H9 (cell line): Measurements from ENCODE around the gene GLB1L2. TPM values are rescaled to one million over a fixed set of nuclear protein-coding genes. Genes with fewer than 3 reads are reported as not detected.

Experiments
- DNase-seq: peaks from one replicate; pipeline ENCODE4 v3.0.0-alpha.2; 2017
- H2AFZ ChIP-seq: one replicate; pipeline ENCODE4 v1.6.1; 2013; ENCODE audit warnings: mild to moderate bottlenecking, low read length, control low read depth, moderate library complexity
- H2AK5ac ChIP-seq: 2 replicates; pipeline ENCODE4 v1.6.1; 2013; ENCODE audit warnings: low read length, control low read depth, mixed read lengths; ENCODE audit not compliant: insufficient read length
- H2BK120ac ChIP-seq: one replicate; pipeline ENCODE4 v1.6.1; 2013; ENCODE audit warnings: low read depth, mild to moderate bottlenecking, low read length, control low read depth, inconsistent platforms; ENCODE audit not compliant: poor library complexity, severe bottlenecking
- H2BK12ac ChIP-seq: 2 replicates; pipeline ENCODE4 v1.6.1; 2013; ENCODE audit warnings: low read length, control low read depth, mixed read lengths, low read depth; ENCODE audit not compliant: insufficient read length
- H2BK15ac ChIP-seq: 2 replicates; pipeline ENCODE4 v1.6.1; 2013; ENCODE audit warnings: low read depth, low read length, control low read depth
- H2BK20ac ChIP-seq: one replicate; pipeline ENCODE4 v1.6.1; 2013; ENCODE audit warnings: low read depth, mild to moderate bottlenecking, low read length, control low read depth, inconsistent platforms; ENCODE audit not compliant: poor library complexity, severe bottlenecking
- H2BK5ac ChIP-seq: 2 replicates; pipeline ENCODE4 v1.6.1; 2013; ENCODE audit warnings: low read length, control low read depth, mixed read lengths; ENCODE audit not compliant: insufficient read length
- H3K14ac ChIP-seq: 2 replicates; pipeline ENCODE4 v1.6.1; 2013; ENCODE audit warnings: low read length, control low read depth; ENCODE audit not compliant: insufficient read depth
- H3K18ac ChIP-seq: 2 replicates; pipeline ENCODE4 v1.6.1; 2013; ENCODE audit warnings: low read depth, mild to moderate bottlenecking, mixed read lengths, low read length, control low read depth; ENCODE audit not compliant: insufficient read length
- H3K23ac ChIP-seq: 2 replicates; pipeline ENCODE4 v1.6.1; 2013; ENCODE audit warnings: low read length, control low read depth, mixed read lengths, low read depth; ENCODE audit not compliant: insufficient read length
- H3K23me2 ChIP-seq: 2 replicates; pipeline ENCODE4 v1.6.1; 2013; ENCODE audit warnings: low read depth, mild to moderate bottlenecking, mixed read lengths, low read length, control low read depth; ENCODE audit not compliant: insufficient read length, poor library complexity, severe bottlenecking
- H3K27ac ChIP-seq: 2 replicates; pipeline ENCODE4 v1.5.1; 2013; ENCODE audit warnings: low read length, control low read depth, mixed read lengths, low read depth; ENCODE audit not compliant: insufficient read length
- H3K27me3 ChIP-seq: 2 replicates; pipeline ENCODE4 v1.6.1; 2013; ENCODE audit warnings: low read length, control low read depth, inconsistent platforms; ENCODE audit not compliant: insufficient read depth
- H3K4ac ChIP-seq: 2 replicates; pipeline ENCODE4 v1.6.1; 2013; ENCODE audit warnings: low read depth, mild to moderate bottlenecking, control low read depth, inconsistent platforms, low read length, moderate library complexity
- H3K4me1 ChIP-seq: 2 replicates; pipeline ENCODE4 v1.6.1; 2013; ENCODE audit warnings: low read length, control low read depth, inconsistent platforms; ENCODE audit not compliant: insufficient read depth
- H3K4me2 ChIP-seq: 2 replicates; pipeline ENCODE4 v1.6.1; 2013; ENCODE audit warnings: low read length, control low read depth, mixed read lengths; ENCODE audit not compliant: insufficient read length, insufficient read depth
- H3K56ac ChIP-seq: 2 replicates; pipeline ENCODE4 v1.6.1; 2013; ENCODE audit warnings: low read depth, mild to moderate bottlenecking, mixed read lengths, low read length, control low read depth; ENCODE audit not compliant: insufficient read length
- H3K79me1 ChIP-seq: 2 replicates; pipeline ENCODE4 v1.6.1; 2013; ENCODE audit warnings: low read depth, mild to moderate bottlenecking, moderate library complexity, low read length, control low read depth, inconsistent platforms; ENCODE audit not compliant: insufficient read depth, poor library complexity, severe bottlenecking
- H3K79me2 ChIP-seq: 2 replicates; pipeline ENCODE4 v1.6.1; 2013; ENCODE audit warnings: low read length, control low read depth, inconsistent platforms; ENCODE audit not compliant: insufficient read depth
- H3K9ac ChIP-seq: 2 replicates; pipeline ENCODE4 v1.6.1; 2013; ENCODE audit warnings: low read length, control low read depth, mixed read lengths; ENCODE audit not compliant: insufficient read length; ENCODE audit errors: extremely low read depth
- H3K9me3 ChIP-seq: one replicate; pipeline ENCODE4 v1.6.1; 2013; ENCODE audit warnings: low read depth, low read length, inconsistent platforms; ENCODE audit not compliant: control insufficient read depth
- H3T11ph ChIP-seq: one replicate; pipeline ENCODE4 v1.6.1; 2013; ENCODE audit warnings: mild to moderate bottlenecking, low read length, control low read depth, inconsistent platforms
- H4K20me1 ChIP-seq: one replicate; pipeline ENCODE4 v1.6.1; 2013; ENCODE audit not compliant: control insufficient read depth, insufficient read length, insufficient read depth
- H4K5ac ChIP-seq: 2 replicates; pipeline ENCODE4 v1.6.1; 2013; ENCODE audit warnings: low read depth, mild to moderate bottlenecking, mixed read lengths, low read length, control low read depth; ENCODE audit not compliant: insufficient read length
- H4K8ac ChIP-seq: replicated peaks from 2 replicates; pipeline ENCODE4 v1.6.1; 2013; ENCODE audit warnings: low read length, control low read depth, mixed read lengths, low read depth; ENCODE audit not compliant: insufficient read length
- H4K91ac ChIP-seq: 2 replicates; pipeline ENCODE4 v1.6.1; 2013; ENCODE audit warnings: low read depth, mild to moderate bottlenecking, moderate library complexity, mixed read lengths, low read length, control low read depth; ENCODE audit not compliant: insufficient read length
- H3K27ac Mint-ChIP-seq, 3 experiments: 2 replicates in 2 of 3; 3 replicates in 1 of 3; pipeline ENCODE4 v1.8.0; 2020 to 2021; ENCODE audit warnings: mixed read lengths in 3 of 3, mild to moderate bottlenecking in 1 of 3, moderate library complexity in 1 of 3
- H3K27me3 Mint-ChIP-seq: 2 replicates; pipeline ENCODE4 v1.8.0; 2021; ENCODE audit warnings: low read depth, mild to moderate bottlenecking, moderate library complexity, mixed read lengths
- H3K36me3 Mint-ChIP-seq, 3 experiments: 2 replicates in 2 of 3; 3 replicates in 1 of 3; pipeline ENCODE4 v1.8.0; 2020 to 2021; ENCODE audit warnings: low read depth in 3 of 3, mixed read lengths in 3 of 3; ENCODE audit not compliant: insufficient read depth in 1 of 3
- H3K4me1 Mint-ChIP-seq, 2 experiments: 2 replicates each; pipeline ENCODE4 v1.8.0; 2020; ENCODE audit warnings: mixed read lengths in 2 of 2
- H3K4me3 Mint-ChIP-seq, 2 experiments: 2 replicates in 1 of 2; 3 replicates in 1 of 2; pipeline ENCODE4 v1.8.0; 2020 to 2021; ENCODE audit warnings: mild to moderate bottlenecking in 2 of 2, mixed read lengths in 2 of 2, moderate library complexity in 1 of 2
- H3K9me3 Mint-ChIP-seq, 2 experiments: 2 replicates in 1 of 2; 3 replicates in 1 of 2; pipeline ENCODE4 v1.8.0; 2020; ENCODE audit warnings: mild to moderate bottlenecking in 2 of 2, mixed read lengths in 2 of 2, moderate library complexity in 1 of 2
- CTCF ChIP-seq: fragments of 200-600 bp; sonication (generic); conservative IDR thresholded peaks from 3 replicates; pipeline ENCODE4 v1.8.0; 2021; ENCODE audit warnings: antibody characterized with exemption, mild to moderate bottlenecking
- whole genome bisulfite sequencing: extraction: QIAGEN DNeasy Blood & Tissue Kit; methylation state at CpG from one replicate; pipeline ENCODE4 v1.1.7; 2013; ENCODE audit warnings: missing lambda C conversion rate, low lambda C conversion rate, mixed read lengths; ENCODE audit not compliant: insufficient read length; ENCODE audit errors: extremely low coverage; 5-methylcytosine and 5-hydroxymethylcytosine counted together
- total RNA-seq: library from RNA; stranded (reverse); gene quantifications from 2 replicates; pipeline ENCODE4 v1.2.1, GENCODE V29; 2021

Gene GLB1L2
- total RNA-seq, 1 experiment from 2014 or later = 2.4 TPM

DNA sequence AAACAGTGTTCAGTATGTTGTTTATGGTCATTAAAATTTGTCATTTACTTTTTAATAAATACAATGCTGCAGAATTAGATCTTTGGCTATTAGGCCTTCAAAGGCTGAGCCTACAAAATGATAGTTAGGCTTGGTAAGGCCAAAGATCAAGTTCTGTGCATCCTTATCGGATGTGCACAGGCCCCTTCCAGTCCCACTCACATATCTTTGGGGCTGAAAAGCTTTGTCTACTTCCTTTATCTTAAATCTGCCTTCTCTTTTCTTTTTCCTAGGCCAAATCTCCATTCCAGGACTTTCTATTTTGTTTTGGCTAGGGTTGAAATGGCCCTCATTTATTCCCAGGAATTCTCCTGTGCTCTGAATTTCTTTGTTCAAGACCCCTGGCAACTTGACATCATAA, 3.4 kb upstream of the GLB1L2 start:
- Histone ChIP-seq H4K5ac (no peak overlapping the region), H2BK15ac (no peak overlapping the region), H3K79me1 (no peaks in the 10 kb centered on the region), H3K23ac (no peak overlapping the region), H3K4ac (no peak overlapping the region), H4K20me1 (no peaks in the 10 kb centered on the region), H3T11ph (no peak overlapping the region), H3K56ac (no peak overlapping the region), H3K27me3 (no peaks in the 10 kb centered on the region; the same call in 1 of the 2 replicates), H4K91ac (no peak overlapping the region), H2AFZ (no peak overlapping the region), H3K9ac (no peak overlapping the region), H3K4me2 (no peak overlapping the region), H3K23me2 (peaks cover 3% of the 10 kb centered on the region), H2AK5ac (no peak overlapping the region), H2BK20ac (no peak overlapping the region), H3K27ac (no peak overlapping the region), H3K9me3 (no peaks in the 10 kb centered on the region), H3K14ac (no peak overlapping the region), H3K4me1 (no peaks in the 10 kb centered on the region), H4K8ac (no peak overlapping the region), H3K79me2 (no peaks in the 10 kb centered on the region), H2BK5ac (no peak overlapping the region), H3K18ac (no peak overlapping the region), H2BK12ac (no peak overlapping the region), H2BK120ac (no peak overlapping the region)
- H3K4me3 Mint-ChIP-seq = no peak overlapping the region
- no peak for DNase-seq
- peaks cover 36% of the 10 kb centered on the region for H3K27me3 Mint-ChIP-seq
- H3K4me1 Mint-ChIP-seq = peaks cover 24% of the 10 kb centered on the region in 2 experiments
- H3K36me3 Mint-ChIP-seq = no peaks in the 10 kb centered on the region
- H3K27ac Mint-ChIP-seq = no peak overlapping the region
- no CpG with 5 or more reads among the region's 1 CpG for WGBS
- TF ChIP-seq CTCF = no peak
- no peaks in the 10 kb centered on the region for H3K9me3 Mint-ChIP-seq
